Keratinocyte (primary cell): ENCODE data around the gene GRAMD2B.

Experiments used
- CTCF ChIP-seq, 3 experiments: IDR thresholded peaks in 1 of 3; conservative IDR thresholded peaks in 1 of 3; optimal IDR thresholded peaks in 1 of 3; 2 replicates in 2 of 3; 3 replicates in 1 of 3; pipeline versions ENCODE3 to v1.5.1; 2011; ENCODE audit warnings: low read length in 3 of 3, mild to moderate bottlenecking in 3 of 3, moderate library complexity in 2 of 3, control low read depth in 1 of 3, inconsistent platforms in 1 of 3; ENCODE audit not compliant: insufficient read depth in 2 of 3; ENCODE audit errors: extremely low read depth in 1 of 3
- EZH2 ChIP-seq: IDR thresholded peaks from one replicate; pipeline ENCODE4 v1.6.1; 2012; ENCODE audit warnings: inconsistent platforms, mild to moderate bottlenecking, low read length, moderate library complexity

- TF ChIP-seq CTCF (optimal IDR thresholded peaks at IDR 0.05 in 1 of 3, IDR thresholded peaks at IDR 0.05 in 1 of 3, conservative IDR thresholded peaks at IDR 0.05 in 1 of 3; ENCODE audit: extremely low read depth in 1 of 3, insufficient read depth in 2 of 3, low read length in 3 of 3) (no peak), EZH2 (no peak)
These were observed 71.2 kb downstream of the GRAMD2B start for GRCh38 chr5:126494393-126494792.
